ENCODE results near the gene PRRC2C.
"Not testable (repeated sequence)": the region's sequence is repeated elsewhere in the genome, so short reads cannot be mapped to it uniquely, and the experiment has no call there.

GRCh38 chr1:171441278-171441895, 43.9 kb upstream of the PRRC2C start:
- TF ChIP-seq POLR2A, POLR2AphosphoS5 (IDR thresholded peaks at IDR 0.05): not testable (repeated sequence)
- TF ChIP-seq, protein P1, sequence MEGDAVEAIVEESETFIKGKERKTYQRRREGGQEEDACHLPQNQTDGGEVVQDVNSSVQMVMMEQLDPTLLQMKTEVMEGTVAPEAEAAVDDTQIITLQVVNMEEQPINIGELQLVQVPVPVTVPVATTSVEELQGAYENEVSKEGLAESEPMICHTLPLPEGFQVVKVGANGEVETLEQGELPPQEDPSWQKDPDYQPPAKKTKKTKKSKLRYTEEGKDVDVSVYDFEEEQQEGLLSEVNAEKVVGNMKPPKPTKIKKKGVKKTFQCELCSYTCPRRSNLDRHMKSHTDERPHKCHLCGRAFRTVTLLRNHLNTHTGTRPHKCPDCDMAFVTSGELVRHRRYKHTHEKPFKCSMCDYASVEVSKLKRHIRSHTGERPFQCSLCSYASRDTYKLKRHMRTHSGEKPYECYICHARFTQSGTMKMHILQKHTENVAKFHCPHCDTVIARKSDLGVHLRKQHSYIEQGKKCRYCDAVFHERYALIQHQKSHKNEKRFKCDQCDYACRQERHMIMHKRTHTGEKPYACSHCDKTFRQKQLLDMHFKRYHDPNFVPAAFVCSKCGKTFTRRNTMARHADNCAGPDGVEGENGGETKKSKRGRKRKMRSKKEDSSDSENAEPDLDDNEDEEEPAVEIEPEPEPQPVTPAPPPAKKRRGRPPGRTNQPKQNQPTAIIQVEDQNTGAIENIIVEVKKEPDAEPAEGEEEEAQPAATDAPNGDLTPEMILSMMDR (IDR thresholded peaks at IDR 0.05) = not testable (repeated sequence)
